Nucleus accumbens (tissue), 56 donors: ENCODE data around the gene PIK3R1.
"Not testable (repeated sequence)": the region's sequence is repeated elsewhere in the genome, so short reads cannot be mapped to it uniquely, and the experiment has no call there.

Experiments
- DNase-seq, 56 donors: peaks; one replicate each; lab custom pipeline; 2025; lab: John Stamatoyannopoulos, UW

PIK3R1 gene

GRCh38 chr5:68225188-68225910 is 9.8 kb downstream of the PIK3R1 start:
- DNase-seq: peak in 4 of 56 donors; percentile 16 to 67 (median 23)

GRCh38 chr5:68225911-68226545 is 10.5 kb downstream of the PIK3R1 start:
- DNase-seq: no peak

- DNase-seq: no peak
Observed at GRCh38 chr5:68226546-68227073, 11.1 kb downstream of the PIK3R1 start.

- no peak for DNase-seq
Observed at GRCh38 chr5:68227532-68228160, 12.1 kb downstream of the PIK3R1 start.

GRCh38 chr5:68229416-68229815 is 13.9 kb downstream of the PIK3R1 start:
- no peak for DNase-seq

- peak in 1 of 56 donors; percentile 37 for DNase-seq
Observed at GRCh38 chr5:68230285-68230684, 14.7 kb downstream of the PIK3R1 start.

- DNase-seq: no peak
Observed at GRCh38 chr5:68231414-68232076, 16.0 kb downstream of the PIK3R1 start.

GRCh38 chr5:68232277-68232676 is 16.7 kb downstream of the PIK3R1 start:
- DNase-seq: no peak

GRCh38 chr5:68233075-68233474 is 17.5 kb downstream of the PIK3R1 start:
- no peak for DNase-seq

- not testable (repeated sequence) for DNase-seq
Observed at GRCh38 chr5:68235229-68235628, 19.7 kb downstream of the PIK3R1 start.

- no peak for DNase-seq
Observed at GRCh38 chr5:68237715-68238114, 22.2 kb downstream of the PIK3R1 start.

- peak in 17 of 56 donors; percentile 9 to 65 (median 33) for DNase-seq
Observed at GRCh38 chr5:68239487-68239886, 23.9 kb downstream of the PIK3R1 start.

- DNase-seq: no peak
Observed at GRCh38 chr5:68240202-68240601, 24.6 kb downstream of the PIK3R1 start.

- DNase-seq: no peak
Observed at GRCh38 chr5:68240771-68241170, 25.2 kb downstream of the PIK3R1 start.

- DNase-seq: no peak
Observed at GRCh38 chr5:68242743-68243142, 27.2 kb downstream of the PIK3R1 start.

GRCh38 chr5:68243251-68243650 is 27.7 kb downstream of the PIK3R1 start:
- DNase-seq: no peak

- DNase-seq: no peak
Observed at GRCh38 chr5:68243681-68244080, 28.1 kb downstream of the PIK3R1 start.

GRCh38 chr5:68245319-68245718 is 29.8 kb downstream of the PIK3R1 start:
- no peak for DNase-seq

GRCh38 chr5:68246802-68247201 is 31.2 kb downstream of the PIK3R1 start:
- no peak for DNase-seq

- DNase-seq: no peak
Observed at GRCh38 chr5:68247627-68248026, 32.1 kb downstream of the PIK3R1 start.

GRCh38 chr5:68248896-68249295 is 33.3 kb downstream of the PIK3R1 start:
- no peak for DNase-seq
